HepG2 (cell line): ENCODE data around the gene CEBPA. TPM values are rescaled to one million over a fixed set of nuclear protein-coding genes. Genes with fewer than 3 reads are reported as not detected.

ENCODE experiments used
- ATAC-seq: fragments of 200-7000 bp; cut with Tn5 transposase; 3 replicates; pipeline ENCODE4 v1.9.1; 2020; ENCODE audit warnings: mild to moderate bottlenecking, moderate library complexity
- BruUV-seq: library from RNA; stranded (reverse); fragments of 400-500 nt; replicated peaks from 2 replicates; lab custom pipeline; 2021; lab: Mats Ljungman, UMichigan
- CTCF ChIA-PET: fragments of 300-600 bp; formaldehyde crosslinking; extraction: SDS; loops from one replicate; lab custom pipeline; 2021; ENCODE audit warnings: low total read pairs, inconsistent platforms, low intra/inter-chr PET ratio; lab: Yijun Ruan, JAX
- POLR2A ChIA-PET: fragments of 350-600 bp; sonication (Branson Sonifier 250); formaldehyde crosslinking; loops from one replicate; lab custom pipeline; 2020; ENCODE audit warnings: antibody characterized with exemption, inconsistent platforms; lab: Yijun Ruan, JAX
- DNase-seq: peaks from one replicate; pipeline ENCODE4 v3.0.0-alpha.2; 2015; ENCODE audit warnings: low spot score
- FAIRE-seq: peaks from 3 replicates; lab custom pipeline; 2011; peaks lifted over from hg19 to GRCh38; lab: Jason Lieb, UNC
- H2AFZ ChIP-seq: one replicate; pipeline ENCODE4 v1.6.1; 2011; ENCODE audit warnings: low read length, inconsistent platforms
- H3K27ac ChIP-seq: fragments of 300-600 bp; 3 replicates; pipeline ENCODE4 v1.8.0; 2011; ENCODE audit warnings: mixed run types, mild to moderate bottlenecking, mixed read lengths, low read length, inconsistent platforms; ENCODE audit not compliant: insufficient read depth; ENCODE audit errors: extremely low read length
- H3K27me3 ChIP-seq, 2 experiments: fragments of 200-600 bp in 1 of 2; 2 replicates in 1 of 2; 3 replicates in 1 of 2; pipeline versions ENCODE4 v1.6.0 to v1.8.0; 2011; ENCODE audit warnings: low read length in 2 of 2, mild to moderate bottlenecking in 2 of 2, moderate library complexity in 2 of 2, inconsistent platforms in 1 of 2; ENCODE audit not compliant: insufficient read depth in 2 of 2, control insufficient read depth in 1 of 2
- H3K36me3 ChIP-seq, 2 experiments: fragments of 200-600 bp in 1 of 2; replicated peaks in 1 of 2; 2 replicates in 1 of 2; 3 replicates in 1 of 2; pipeline versions ENCODE4 v1.5.1 to v1.8.0; 2011; ENCODE audit warnings: low read length in 2 of 2, inconsistent platforms in 1 of 2; ENCODE audit not compliant: insufficient read depth in 2 of 2, control insufficient read depth in 1 of 2
- H3K4me1 ChIP-seq: 2 replicates; pipeline ENCODE4 v1.5.1; 2012; ENCODE audit warnings: low read length, inconsistent platforms; ENCODE audit not compliant: insufficient read depth
- H3K4me2 ChIP-seq: 2 replicates; pipeline ENCODE4 v1.6.0; 2011; ENCODE audit warnings: low read depth, low read length, inconsistent platforms
- H3K4me3 ChIP-seq, 3 experiments: fragments of 200-600 bp in 1 of 3; sonication (generic), shearing (Covaris generic) in 1 of 3; replicated peaks in 1 of 3; 2 replicates each; pipeline ENCODE4 v1.5.1; 2011 to 2016; ENCODE audit warnings: low read length in 3 of 3, inconsistent platforms in 2 of 3, low read depth in 2 of 3, mild to moderate bottlenecking in 2 of 3, control low read depth in 1 of 3, mixed read lengths in 1 of 3; ENCODE audit not compliant: insufficient read depth in 1 of 3
- H3K79me2 ChIP-seq: one replicate; pipeline ENCODE4 v1.6.1; 2011; ENCODE audit warnings: low read length, inconsistent platforms; ENCODE audit not compliant: insufficient read depth
- H3K9ac ChIP-seq: 2 replicates; pipeline ENCODE4 v1.6.0; 2011; ENCODE audit warnings: mild to moderate bottlenecking, low read depth, low read length, inconsistent platforms; ENCODE audit not compliant: insufficient read depth
- H3K9me3 ChIP-seq: 2 replicates; pipeline ENCODE4 v1.5.1; 2012; ENCODE audit warnings: mild to moderate bottlenecking, low read length
- H4K20me1 ChIP-seq: 2 replicates; pipeline ENCODE4 v1.6.0; 2011; ENCODE audit warnings: inconsistent platforms, mild to moderate bottlenecking, low read length, moderate library complexity; ENCODE audit not compliant: insufficient read depth
- ARNT ChIP-seq: fragments of 450-650 bp; IDR thresholded peaks from 2 replicates; pipeline ENCODE4 v1.6.1; 2017
- CREB1 ChIP-seq, 2 experiments: fragments of 450-650 bp in 1 of 2; IDR thresholded peaks; 2 replicates each; pipeline ENCODE4 v1.6.1; 2016 to 2017; ENCODE audit warnings: control low read depth in 1 of 2, mild to moderate bottlenecking in 1 of 2, missing compliant biosample characterization in 1 of 2, missing genetic modification characterization in 1 of 2
- FOXK1 ChIP-seq: sonication (generic); formaldehyde crosslinking; IDR thresholded peaks from 2 replicates; pipeline ENCODE4 v1.4.0; 2020; ENCODE audit warnings: low read depth, missing genetic modification reagents, borderline replicate concordance
- GABPB1 ChIP-seq: IDR thresholded peaks from 2 replicates; pipeline ENCODE4 v1.6.1; 2016; ENCODE audit warnings: mild to moderate bottlenecking, missing genetic modification reagents, moderate library complexity, missing compliant biosample characterization
- HNF4G ChIP-seq, 2 experiments: sonication (generic) in 1 of 2; formaldehyde crosslinking in 1 of 2; IDR thresholded peaks; 2 replicates each; pipeline versions ENCODE4 v1.4.0 to v1.6.1; 2011 to 2020; ENCODE audit warnings: borderline replicate concordance in 2 of 2, low read depth in 2 of 2, mild to moderate bottlenecking in 2 of 2, low read length in 1 of 2, missing genetic modification reagents in 1 of 2, moderate library complexity in 1 of 2
- HNRNPLL ChIP-seq: fragments of 200-400 bp; formaldehyde crosslinking; IDR thresholded peaks from 2 replicates; pipeline ENCODE4 v1.6.1; 2017; ENCODE audit warnings: mild to moderate bottlenecking, low read depth, low read length; ENCODE audit not compliant: poor library complexity, severe bottlenecking
- KDM5B ChIP-seq: sonication (generic); formaldehyde crosslinking; IDR thresholded peaks from 2 replicates; pipeline ENCODE4 v1.4.0; 2020; ENCODE audit warnings: missing genetic modification reagents, mild to moderate bottlenecking, borderline replicate concordance
- KMT2A ChIP-seq: sonication (generic); formaldehyde crosslinking; IDR thresholded peaks from 2 replicates; pipeline ENCODE4 v1.4.0; 2020; ENCODE audit warnings: missing genetic modification reagents
- MAFF ChIP-seq: IDR thresholded peaks from 2 replicates; pipeline ENCODE4 v1.6.1; 2011; ENCODE audit warnings: low read depth, low read length, improper control_type of control experiment
- NFE2L2 ChIP-seq: fragments of 150-350 bp; IDR thresholded peaks from 2 replicates; pipeline ENCODE4 v1.6.1; 2014; ENCODE audit warnings: low read length
- POLR2A ChIP-seq, 2 experiments: IDR thresholded peaks; 2 replicates each; pipeline ENCODE4 v1.6.1; 2011; ENCODE audit warnings: low read depth in 2 of 2, low read length in 2 of 2, mild to moderate bottlenecking in 1 of 2, moderate library complexity in 1 of 2; ENCODE audit not compliant: insufficient read depth in 1 of 2
- TAF15 ChIP-seq: fragments of 200-400 bp; formaldehyde crosslinking; IDR thresholded peaks from one replicate; pipeline ENCODE4 v1.6.1; 2018; ENCODE audit warnings: mild to moderate bottlenecking, low read depth, low read length; ENCODE audit not compliant: poor library complexity, severe bottlenecking
- ZBTB20 ChIP-seq: sonication (generic); formaldehyde crosslinking; IDR thresholded peaks from 2 replicates; pipeline ENCODE4 v1.8.1; 2023; ENCODE audit warnings: missing genetic modification reagents, low read depth, mild to moderate bottlenecking, borderline replicate concordance
- ZBTB38 ChIP-seq: sonication (generic); formaldehyde crosslinking; IDR thresholded peaks from 2 replicates; pipeline ENCODE4 v1.5.1; 2020; ENCODE audit warnings: mild to moderate bottlenecking, missing genetic modification reagents
- ZEB1 ChIP-seq: IDR thresholded peaks from 2 replicates; pipeline ENCODE4 v1.6.1; 2012; ENCODE audit warnings: mild to moderate bottlenecking, low read depth, inconsistent platforms; ENCODE audit not compliant: insufficient replicate concordance
- ZFP41 ChIP-seq: sonication (generic); formaldehyde crosslinking; IDR thresholded peaks from 2 replicates; pipeline ENCODE4 v1.4.0; 2020; ENCODE audit warnings: mild to moderate bottlenecking, missing genetic modification reagents, borderline replicate concordance
- ZNF468 ChIP-seq: sonication (generic); formaldehyde crosslinking; IDR thresholded peaks from 2 replicates; pipeline ENCODE4 v1.8.0; 2022; ENCODE audit warnings: mild to moderate bottlenecking, moderate library complexity, missing genetic modification reagents
- ZNF724P ChIP-seq: sonication (generic); formaldehyde crosslinking; IDR thresholded peaks from 2 replicates; pipeline ENCODE4 v1.8.0; 2022; ENCODE audit warnings: missing genetic modification reagents, borderline replicate concordance
- WGBS: methylation state at CpG from one replicate; pipeline ENCODE4 v1.1.6; 2017; ENCODE audit warnings: low lambda C conversion rate; 5-methylcytosine and 5-hydroxymethylcytosine counted together
- in situ Hi-C: cut with HindIII; loops from 2 replicates; pipeline ENCODE4 v1.10.0; 2017; ENCODE audit warnings: low pct_unique_long_range_greater_than_20kb; ENCODE audit not compliant: extremely low pct_ligation_motif_present
- intact Hi-C: fragments of 100-400 bp; cut with micrococcal nuclease; formaldehyde crosslinking; loops from one replicate; pipeline ENCODE4 v1.10.0; 2022; ENCODE audit not compliant: unreplicated experiment
- polyA plus RNA-seq, 8 experiments: library from polyadenylated mRNA; depleted of rRNA in 3 of 8; stranded (reverse) in 7 of 8; unstranded in 1 of 8; fragments of >200 nt; fragmentation: Illumina TruSeq in 4 of 8; extraction: Trizol in 4 of 8; gene quantifications; 2 replicates each; pipeline versions ENCODE4 v1.2.1 to v1.2.3, GENCODE V29; 2011 to 2016; ENCODE audit warnings: low read depth in 4 of 8, missing spikeins in 1 of 8, mixed read lengths in 1 of 8; ENCODE audit not compliant: insufficient read depth in 1 of 8
- total RNA-seq, 5 experiments: library from RNA; depleted of rRNA; stranded (reverse); fragments of >200 nt; fragmentation: Illumina TruSeq; extraction: Trizol; gene quantifications; 2 replicates each; pipeline ENCODE4 v1.2.3, GENCODE V29; 2016; ENCODE audit warnings: low read depth in 1 of 5
- TF ChIP-seq, protein P1 (sequence below): sonication (generic); formaldehyde crosslinking; IDR thresholded peaks from 2 replicates; pipeline ENCODE4 v1.5.0; 2020; ENCODE audit warnings: mild to moderate bottlenecking, missing genetic modification reagents, moderate library complexity
- TF ChIP-seq, protein P2 (sequence below): sonication (generic); formaldehyde crosslinking; IDR thresholded peaks from 2 replicates; pipeline ENCODE4 v1.8.0; 2022; ENCODE audit warnings: missing genetic modification reagents, mild to moderate bottlenecking, inconsistent platforms, borderline replicate concordance
- TF ChIP-seq, protein P3 (sequence below): sonication (generic); formaldehyde crosslinking; IDR thresholded peaks from 2 replicates; pipeline ENCODE4 v1.8.0; 2022; ENCODE audit warnings: missing genetic modification reagents, mild to moderate bottlenecking, borderline replicate concordance

The CEBPA gene
- total and polyA plus RNA-seq, 2 of the 13 experiments (the other 11 are each of a cell fraction or from before 2014, with no cell fraction given), result 24.8 to 103 TPM

DNA sequence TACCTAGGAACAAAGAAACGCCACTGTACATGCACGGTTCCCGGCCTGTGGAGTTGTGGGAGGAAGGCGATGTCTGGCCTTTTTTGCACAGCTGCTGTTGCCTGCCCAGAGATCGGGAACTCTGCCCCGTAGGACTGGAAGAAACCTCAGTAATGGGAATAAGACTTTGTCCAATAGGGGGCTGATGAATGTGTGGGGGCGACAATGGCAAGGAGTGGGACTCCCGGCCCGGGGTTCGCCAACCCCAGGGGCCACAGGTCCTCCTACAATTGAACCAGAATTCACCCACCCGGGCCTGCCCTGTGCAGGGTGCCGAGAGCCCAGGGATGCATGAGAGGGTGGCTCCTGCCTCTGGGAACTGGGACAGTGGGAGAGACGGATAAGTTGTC lies 2.0 kb upstream of the CEBPA start:
- TSS peak; percentile 71 for BruUV-seq
- 46% methylated on average over 8 of the region's 13 CpGs for WGBS
- DNase-seq (no peak), ATAC-seq (no peak), FAIRE-seq (no peak)
- H3K27me3 ChIP-seq, result no peaks in the 10 kb centered on the region
- H2AFZ ChIP-seq, result no peak overlapping the region
- H3K9ac ChIP-seq, result peak overlapping the region; percentile 89
- H4K20me1 ChIP-seq, result peaks cover 20% of the 10 kb centered on the region; the same call in 1 of the 2 replicates
- no peaks in the 10 kb centered on the region for H3K9me3 ChIP-seq
- H3K27ac ChIP-seq, result peak overlapping the region; percentile 95
- H3K4me3 ChIP-seq, result peak overlapping the region; percentile 81 to 88 (median 85); a peak in 5 of 6 replicates
- intact Hi-C loops, result loop anchor here (5.0 kb wide), 1 partner anchor 88 kb away; no protein-coding TSS in a partner anchor
- ChIA-PET POLR2A (interaction anchor here (1.0 to 3.8 kb wide), 10 partner anchors 10 to 102 kb away, joined by 4 to 40 read pairs (median 16); partner anchors contain the start of gene CEBPG), CTCF (interaction anchor here (1.7 kb wide), 1 partner anchor 102 kb away, joined by 3 read pairs; no protein-coding TSS in a partner anchor)
- peaks cover 36% of the 10 kb centered on the region for H3K79me2 ChIP-seq
- in situ Hi-C loops, result loop anchor here (5.0 kb wide), 2 partner anchors 67 to 98 kb away; no protein-coding TSS in a partner anchor
- no peaks in the 10 kb centered on the region; a peak in 1 of 5 replicates for H3K36me3 ChIP-seq
- peaks cover 31% of the 10 kb centered on the region for H3K4me1 ChIP-seq
- H3K4me2 ChIP-seq, result peak overlapping the region; percentile 88
- TF ChIP-seq, protein P1, sequence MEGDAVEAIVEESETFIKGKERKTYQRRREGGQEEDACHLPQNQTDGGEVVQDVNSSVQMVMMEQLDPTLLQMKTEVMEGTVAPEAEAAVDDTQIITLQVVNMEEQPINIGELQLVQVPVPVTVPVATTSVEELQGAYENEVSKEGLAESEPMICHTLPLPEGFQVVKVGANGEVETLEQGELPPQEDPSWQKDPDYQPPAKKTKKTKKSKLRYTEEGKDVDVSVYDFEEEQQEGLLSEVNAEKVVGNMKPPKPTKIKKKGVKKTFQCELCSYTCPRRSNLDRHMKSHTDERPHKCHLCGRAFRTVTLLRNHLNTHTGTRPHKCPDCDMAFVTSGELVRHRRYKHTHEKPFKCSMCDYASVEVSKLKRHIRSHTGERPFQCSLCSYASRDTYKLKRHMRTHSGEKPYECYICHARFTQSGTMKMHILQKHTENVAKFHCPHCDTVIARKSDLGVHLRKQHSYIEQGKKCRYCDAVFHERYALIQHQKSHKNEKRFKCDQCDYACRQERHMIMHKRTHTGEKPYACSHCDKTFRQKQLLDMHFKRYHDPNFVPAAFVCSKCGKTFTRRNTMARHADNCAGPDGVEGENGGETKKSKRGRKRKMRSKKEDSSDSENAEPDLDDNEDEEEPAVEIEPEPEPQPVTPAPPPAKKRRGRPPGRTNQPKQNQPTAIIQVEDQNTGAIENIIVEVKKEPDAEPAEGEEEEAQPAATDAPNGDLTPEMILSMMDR, result no peak
- TF ChIP-seq FOXK1 (no peak), MAFF (no peak), ZNF724P (CRISPR knock-in tag) (no peak), CREB1 (IDR thresholded peaks at IDR 0.05) (no peak), CREB1 (CRISPR knock-in tag; IDR thresholded peaks at IDR 0.05) (no peak), GABPB1 (no peak), POLR2A (IDR thresholded peaks at IDR 0.05; ENCODE audit: insufficient read depth in 1 of 2, low read depth in 2 of 2, low read length in 2 of 2) (peak in 1 of 2 experiments; percentile 17; a peak in 1 of 4 replicates), HNRNPLL (no peak), KMT2A (CRISPR knock-in tag) (no peak), HNF4G (IDR thresholded peaks at IDR 0.05; ENCODE audit: borderline replicate concordance, low read depth, low read length) (no peak), HNF4G (CRISPR knock-in tag; IDR thresholded peaks at IDR 0.05; ENCODE audit: borderline replicate concordance, low read depth) (no peak), TAF15 (no peak), NFE2L2 (no peak), ZEB1 (no peak), ZFP41 (no peak), ARNT (no peak), ZBTB38 (CRISPR knock-in tag) (peak; percentile 55; the same call in 1 of the 2 replicates), ZNF468 (CRISPR knock-in tag) (no peak), ZBTB20 (CRISPR knock-in tag) (no peak), KDM5B (CRISPR knock-in tag) (0 out of 2 replicates have a peak, but pooled peaks have one; percentile 6)
- TF ChIP-seq, protein P2, sequence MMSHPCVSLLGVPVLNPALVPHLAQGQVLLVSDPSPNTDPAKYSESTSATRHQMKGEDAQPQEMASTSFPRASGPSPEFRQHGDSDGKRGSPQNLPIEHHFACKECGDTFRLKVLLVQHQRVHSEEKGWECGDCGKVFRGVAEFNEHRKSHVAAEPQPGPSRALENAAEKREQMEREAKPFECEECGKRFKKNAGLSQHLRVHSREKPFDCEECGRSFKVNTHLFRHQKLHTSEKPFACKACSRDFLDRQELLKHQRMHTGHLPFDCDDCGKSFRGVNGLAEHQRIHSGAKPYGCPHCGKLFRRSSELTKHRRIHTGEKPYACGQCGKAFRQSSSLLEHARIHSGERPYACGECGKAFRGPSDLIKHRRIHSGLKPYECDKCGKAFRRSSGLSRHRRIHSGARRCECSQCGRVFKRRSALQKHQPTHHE, result no peak
- TF ChIP-seq, protein P3, sequence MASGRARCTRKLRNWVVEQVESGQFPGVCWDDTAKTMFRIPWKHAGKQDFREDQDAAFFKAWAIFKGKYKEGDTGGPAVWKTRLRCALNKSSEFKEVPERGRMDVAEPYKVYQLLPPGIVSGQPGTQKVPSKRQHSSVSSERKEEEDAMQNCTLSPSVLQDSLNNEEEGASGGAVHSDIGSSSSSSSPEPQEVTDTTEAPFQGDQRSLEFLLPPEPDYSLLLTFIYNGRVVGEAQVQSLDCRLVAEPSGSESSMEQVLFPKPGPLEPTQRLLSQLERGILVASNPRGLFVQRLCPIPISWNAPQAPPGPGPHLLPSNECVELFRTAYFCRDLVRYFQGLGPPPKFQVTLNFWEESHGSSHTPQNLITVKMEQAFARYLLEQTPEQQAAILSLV (CRISPR knock-in tag), result no peak
